HCT116 (cell line): ENCODE data around the gene IL22RA1. TPM values are rescaled to one million over a fixed set of nuclear protein-coding genes. Genes with fewer than 3 reads are reported as not detected.

ENCODE experiments used
- ATAC-seq: fragments of 200-7000 bp; cut with Tn5 transposase; 2 replicates; pipeline ENCODE4 v1.9.1; 2020; ENCODE audit warnings: mild to moderate bottlenecking, moderate library complexity
- BruUV-seq: library from RNA; stranded (reverse); fragments of 400-500 nt; replicated peaks from 2 replicates; lab custom pipeline; 2021; lab: Mats Ljungman, UMichigan
- CTCF ChIA-PET: fragments of 300-600 bp; sonication (Branson Sonifier 250); formaldehyde crosslinking; loops from one replicate; lab custom pipeline; 2021; ENCODE audit warnings: antibody characterized with exemption; lab: Charles Lee
- POLR2A ChIA-PET: fragments of 300-600, 350-600 bp; sonication (Branson Sonifier 250); formaldehyde crosslinking; loops from one replicate; lab custom pipeline; 2021; ENCODE audit warnings: antibody characterized with exemption; lab: Charles Lee
- RAD21 ChIA-PET, 2 experiments: fragments of 300-600 bp; sonication (Branson Sonifier 250); formaldehyde crosslinking; loops; one replicate each; lab custom pipeline; 2023; ENCODE audit warnings: low total read pairs in 2 of 2; ENCODE audit not compliant: uncharacterized antibody in 2 of 2, unreplicated experiment in 2 of 2, low non-redundant PET in 1 of 2; lab: Charles Lee
- DNase-seq: peaks from one replicate; pipeline ENCODE4 v3.0.0-alpha.2; 2010; ENCODE audit warnings: low read depth, low spot score
- H2AFZ ChIP-seq: fragments of 200-600 bp; shearing (Covaris generic), sonication (generic); 2 replicates; pipeline ENCODE4 v1.6.1; 2017; ENCODE audit warnings: low read depth, mixed run types, mixed read lengths, antibody characterized with exemption, low read length; ENCODE audit not compliant: poor library complexity, severe bottlenecking
- H3K27ac ChIP-seq: 2 replicates; pipeline ENCODE4 v1.5.1; 2012; ENCODE audit warnings: low read depth, low read length
- H3K27me3 ChIP-seq: fragments of 200-600 bp; sonication (generic); 2 replicates; pipeline ENCODE4 v1.6.1; 2016; ENCODE audit warnings: mixed run types, low read length, mixed read lengths; ENCODE audit not compliant: insufficient read depth
- H3K36me3 ChIP-seq, 2 experiments: fragments of 200-500 bp in 1 of 2; fragments of 200-600 bp in 1 of 2; sonication (Bioruptor generic) in 1 of 2; sonication (generic) in 1 of 2; 2 replicates each; pipeline versions ENCODE4 v1.5.1 to v1.6.1; 2014 to 2016; ENCODE audit warnings: low read length in 2 of 2, inconsistent platforms in 1 of 2, mixed read lengths in 1 of 2, mixed run types in 1 of 2; ENCODE audit not compliant: insufficient read depth in 2 of 2, control insufficient read depth in 1 of 2
- H3K4me1 ChIP-seq, 2 experiments: fragments of 200-600 bp in 1 of 2; sonication (generic) in 1 of 2; 2 replicates each; pipeline versions ENCODE4 v1.5.1 to v1.6.1; 2012 to 2017; ENCODE audit warnings: low read length in 2 of 2, inconsistent platforms in 1 of 2, mild to moderate bottlenecking in 1 of 2, mixed read lengths in 1 of 2, mixed run types in 1 of 2, moderate library complexity in 1 of 2; ENCODE audit not compliant: insufficient read depth in 2 of 2, control insufficient read depth in 1 of 2
- H3K4me2 ChIP-seq: fragments of 200-600 bp; sonication (generic); 2 replicates; pipeline ENCODE4 v1.6.1; 2017; ENCODE audit warnings: mixed run types, low read length, mixed read lengths
- H3K4me3 ChIP-seq, 2 experiments: fragments of 200-600 bp in 1 of 2; sonication (generic) in 1 of 2; replicated peaks in 1 of 2; 2 replicates each; pipeline ENCODE4 v1.5.1; 2011 to 2016; ENCODE audit warnings: low read length in 2 of 2, control low read depth in 1 of 2, low read depth in 1 of 2, mild to moderate bottlenecking in 1 of 2, mixed read lengths in 1 of 2, mixed run types in 1 of 2
- H3K79me2 ChIP-seq: fragments of 200-600 bp; sonication (generic); 2 replicates; pipeline ENCODE4 v1.6.1; 2017; ENCODE audit warnings: mild to moderate bottlenecking, mixed run types, low read length, moderate library complexity, mixed read lengths; ENCODE audit not compliant: insufficient read depth
- H3K9ac ChIP-seq: fragments of 200-600 bp; sonication (generic); 2 replicates; pipeline ENCODE4 v1.6.1; 2016; ENCODE audit warnings: low read length, mixed read lengths
- H3K9me2 ChIP-seq: fragments of 200-600 bp; sonication (generic), shearing (Covaris generic); 2 replicates; pipeline ENCODE4 v1.6.1; 2017; ENCODE audit warnings: mixed run types, mild to moderate bottlenecking, moderate library complexity; ENCODE audit not compliant: insufficient read depth
- H3K9me3 ChIP-seq, 2 experiments: fragments of 200-500 bp in 1 of 2; fragments of 200-600 bp in 1 of 2; sonication (Bioruptor generic) in 1 of 2; sonication (generic) in 1 of 2; 2 replicates each; pipeline ENCODE4 v1.6.1; 2014 to 2017; ENCODE audit warnings: low read length in 2 of 2, mixed read lengths in 2 of 2, inconsistent platforms in 1 of 2, low read depth in 1 of 2, mild to moderate bottlenecking in 1 of 2, mixed run types in 1 of 2, moderate library complexity in 1 of 2; ENCODE audit not compliant: control insufficient read depth in 1 of 2, insufficient read depth in 1 of 2
- H4K20me1 ChIP-seq: fragments of 200-600 bp; sonication (generic), shearing (Covaris generic); 2 replicates; pipeline ENCODE4 v1.6.1; 2017; ENCODE audit warnings: mixed run types, mild to moderate bottlenecking, moderate library complexity; ENCODE audit not compliant: insufficient read depth
- ATF3 ChIP-seq: IDR thresholded peaks from 2 replicates; pipeline ENCODE4 v1.6.1; 2012
- CBX3 ChIP-seq: IDR thresholded peaks from 2 replicates; pipeline ENCODE4 v1.6.1; 2012; ENCODE audit warnings: low read depth
- CEBPB ChIP-seq: IDR thresholded peaks from 2 replicates; pipeline ENCODE4 v1.6.1; 2012; ENCODE audit warnings: low read depth
- EGR1 ChIP-seq: IDR thresholded peaks from 2 replicates; pipeline ENCODE4 v1.6.1; 2012; ENCODE audit warnings: low read depth
- ELF1 ChIP-seq: IDR thresholded peaks from 2 replicates; pipeline ENCODE4 v1.6.1; 2012; ENCODE audit warnings: low read depth, borderline replicate concordance
- EZH2 ChIP-seq: fragments of 200-600 bp; sonication (generic); IDR thresholded peaks from 2 replicates; pipeline ENCODE4 v1.6.1; 2017; ENCODE audit warnings: antibody characterized with exemption, mixed run types
- EZH2phosphoT487 ChIP-seq: fragments of 200-600 bp; IDR thresholded peaks from 2 replicates; pipeline ENCODE4 v1.6.1; 2018; ENCODE audit warnings: antibody characterized with exemption, borderline replicate concordance
- FOSL1 ChIP-seq: IDR thresholded peaks from 2 replicates; pipeline ENCODE4 v1.6.1; 2012; ENCODE audit warnings: low read depth
- JUND ChIP-seq: IDR thresholded peaks from 2 replicates; pipeline ENCODE4 v1.6.1; 2012
- MAX ChIP-seq: IDR thresholded peaks from 2 replicates; pipeline ENCODE4 v1.6.1; 2012
- POLR2AphosphoS5 ChIP-seq: IDR thresholded peaks from 2 replicates; pipeline ENCODE4 v1.6.1; 2011; ENCODE audit warnings: mild to moderate bottlenecking, low read depth, low read length, moderate library complexity
- RAD21 ChIP-seq: IDR thresholded peaks from 2 replicates; pipeline ENCODE4 v1.6.1; 2012; ENCODE audit warnings: low read depth, mild to moderate bottlenecking
- REST ChIP-seq: IDR thresholded peaks from 2 replicates; pipeline ENCODE4 v1.6.1; 2012; ENCODE audit warnings: low read depth
- SIN3A ChIP-seq: IDR thresholded peaks from 2 replicates; pipeline ENCODE4 v1.6.1; 2012; ENCODE audit warnings: low read depth
- SP1 ChIP-seq: IDR thresholded peaks from 2 replicates; pipeline ENCODE4 v1.6.1; 2012; ENCODE audit warnings: low read depth
- SRF ChIP-seq: IDR thresholded peaks from 2 replicates; pipeline ENCODE4 v1.6.1; 2012; ENCODE audit warnings: low read depth
- TCF7L2 ChIP-seq: IDR thresholded peaks from 2 replicates; pipeline ENCODE4 v1.7.0; 2011; ENCODE audit warnings: borderline replicate concordance, inconsistent platforms; ENCODE audit not compliant: insufficient read depth, insufficient read length; ENCODE audit errors: extremely low read depth
- YY1 ChIP-seq: IDR thresholded peaks from 2 replicates; pipeline ENCODE4 v1.6.1; 2011; ENCODE audit warnings: low read length, low read depth, moderate library complexity, mild to moderate bottlenecking; ENCODE audit not compliant: insufficient replicate concordance; ENCODE audit errors: extremely low read depth
- ZBTB33 ChIP-seq: IDR thresholded peaks from 2 replicates; pipeline ENCODE4 v1.6.1; 2011; ENCODE audit warnings: mild to moderate bottlenecking, low read length, moderate library complexity; ENCODE audit not compliant: insufficient replicate concordance; ENCODE audit errors: extremely low read depth
- ZFX ChIP-seq: fragments of 450-650 bp; IDR thresholded peaks from 2 replicates; pipeline ENCODE4 v1.6.1; 2017
- ZNF274 ChIP-seq: fragments of 200-500 bp; sonication (Bioruptor generic); IDR thresholded peaks from 2 replicates; pipeline ENCODE4 v1.6.1; 2014; ENCODE audit warnings: mild to moderate bottlenecking, low read depth, low read length, inconsistent platforms
- intact Hi-C: fragments of 100-400 bp; cut with micrococcal nuclease; formaldehyde crosslinking; loops from 2 replicates; pipeline ENCODE4 v1.10.0; 2022
- total RNA-seq: library from RNA; stranded (reverse); gene quantifications from one replicate; pipeline ENCODE4 v1.2.1, GENCODE V29; 2021; ENCODE audit not compliant: unreplicated experiment

Gene IL22RA1
- total RNA-seq, 1 experiment from 2014 or later: 2.1 TPM

- TF ChIP-seq SRF: no peak
- no peak for TF ChIP-seq RAD21
Observed at GRCh38 chr1:24191860-24192259, 48.9 kb upstream of the IL22RA1 start (continued).

- Histone ChIP-seq H3K4me3 (no peak overlapping the region), H2AFZ (no peak overlapping the region), H3K27ac (no peak overlapping the region), H3K4me1 (peaks cover 18 to 40% of the 10 kb centered on the region in 2 experiments; a peak in 3 of 4 replicates), H4K20me1 (no peaks in the 10 kb centered on the region), H3K4me2 (peak overlapping the region; percentile 59; the same call in 1 of the 2 replicates), H3K9me3 (no peaks in the 10 kb centered on the region), H3K9ac (no peak overlapping the region), H3K36me3 (no peaks in the 10 kb centered on the region), H3K79me2 (peaks cover 4% of the 10 kb centered on the region; the same call in 1 of the 2 replicates), H3K27me3 (no peaks in the 10 kb centered on the region), H3K9me2 (no peaks in the 10 kb centered on the region)
- DNase-seq: no peak
- TF ChIP-seq YY1 (no peak), EGR1 (no peak), EZH2phosphoT487 (no peak), POLR2AphosphoS5 (no peak), TCF7L2 (no peak), ZBTB33 (no peak), ELF1 (no peak), REST (no peak), FOSL1 (no peak), CBX3 (no peak), RAD21 (no peak), ZFX (no peak), EZH2 (no peak), SP1 (no peak), CEBPB (no peak), JUND (no peak), ZNF274 (no peak), ATF3 (no peak), MAX (no peak), SIN3A (no peak)
- ChIA-PET CTCF (interaction anchor here (1.7 to 2.1 kb wide), 3 partner anchors 8 to 201 kb away, joined by 7 to 11 read pairs (median 9); no protein-coding TSS in a partner anchor), RAD21 (no interaction called here), POLR2A (interaction anchor here (0.7 kb wide), 1 partner anchor 422 kb away, joined by 3 read pairs; no protein-coding TSS in a partner anchor)
- no TSS peak for BruUV-seq
- no peak for ATAC-seq
- intact Hi-C loops: no loop called here
Observed at GRCh38 chr1:24190983-24191461, 48.1 kb upstream of the IL22RA1 start.
